GM06990 (cell line): Measurements from ENCODE around the gene ABHD10.

Experiments used
- DNase-seq: peaks from one replicate; pipeline ENCODE4 v3.0.0-alpha.2; 2011; ENCODE audit not compliant: insufficient read length; ENCODE audit errors: extremely low read depth
- H3K27me3 ChIP-seq: replicated peaks from 2 replicates; pipeline ENCODE4 v1.6.0; 2011; ENCODE audit warnings: low read length; ENCODE audit not compliant: control insufficient read depth, insufficient read depth
- H3K36me3 ChIP-seq: 2 replicates; pipeline ENCODE4 v1.5.1; 2011; ENCODE audit warnings: low read length; ENCODE audit not compliant: control insufficient read depth, insufficient read depth
- H3K4me3 ChIP-seq: replicated peaks from 2 replicates; pipeline ENCODE4 v1.5.1; 2011; ENCODE audit warnings: low read depth, mild to moderate bottlenecking, control low read depth, low read length
- CTCF ChIP-seq: IDR thresholded peaks from 2 replicates; pipeline ENCODE4 v1.5.1; 2011; ENCODE audit warnings: low read length, control low read depth, mild to moderate bottlenecking, inconsistent platforms; ENCODE audit not compliant: insufficient read depth, poor library complexity, severe bottlenecking

ABHD10 gene

GRCh38 chr3:112012205-112012992, 33.6 kb downstream of the ABHD10 start:
- Histone ChIP-seq H3K27me3 (no peaks in the 10 kb centered on the region), H3K4me3 (no peak overlapping the region), H3K36me3 (no peaks in the 10 kb centered on the region)
- no peak for TF ChIP-seq CTCF
- no peak for DNase-seq

- no peak overlapping the region for H3K4me3 ChIP-seq
- H3K27me3 ChIP-seq: no peaks in the 10 kb centered on the region
- DNase-seq: peak; percentile 17
- TF ChIP-seq CTCF: peak; percentile 81
- H3K36me3 ChIP-seq: no peaks in the 10 kb centered on the region
Observed at GRCh38 chr3:112013058-112013783, 34.4 kb downstream of the ABHD10 start.

DNA sequence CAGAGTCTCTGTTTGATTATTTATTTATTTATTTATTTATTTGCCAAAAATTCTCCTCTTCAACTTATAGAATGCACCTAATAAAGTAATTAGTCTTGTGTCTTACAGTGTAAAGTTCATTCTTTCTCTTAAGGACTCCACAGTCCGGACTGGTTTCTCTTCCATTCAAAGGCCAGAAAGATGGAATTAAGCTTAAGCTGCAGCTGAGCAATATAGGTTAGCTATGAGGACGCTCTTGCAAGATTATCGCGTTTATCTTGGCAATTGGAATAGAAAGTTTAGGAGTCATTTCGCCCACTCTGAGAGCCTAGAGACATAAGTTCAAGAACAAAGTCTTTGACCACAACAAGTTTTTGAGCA, 34.9 kb downstream of the ABHD10 start:
- H3K36me3 ChIP-seq: no peaks in the 10 kb centered on the region
- DNase-seq: no peak
- no peak for TF ChIP-seq CTCF
- no peaks in the 10 kb centered on the region for H3K27me3 ChIP-seq
- no peak overlapping the region for H3K4me3 ChIP-seq

- no peak for TF ChIP-seq CTCF
- DNase-seq: no peak
- Histone ChIP-seq H3K27me3 (no peaks in the 10 kb centered on the region), H3K4me3 (no peak overlapping the region), H3K36me3 (no peaks in the 10 kb centered on the region)
Observed at GRCh38 chr3:112017091-112017490, 38.3 kb downstream of the ABHD10 start.

DNA sequence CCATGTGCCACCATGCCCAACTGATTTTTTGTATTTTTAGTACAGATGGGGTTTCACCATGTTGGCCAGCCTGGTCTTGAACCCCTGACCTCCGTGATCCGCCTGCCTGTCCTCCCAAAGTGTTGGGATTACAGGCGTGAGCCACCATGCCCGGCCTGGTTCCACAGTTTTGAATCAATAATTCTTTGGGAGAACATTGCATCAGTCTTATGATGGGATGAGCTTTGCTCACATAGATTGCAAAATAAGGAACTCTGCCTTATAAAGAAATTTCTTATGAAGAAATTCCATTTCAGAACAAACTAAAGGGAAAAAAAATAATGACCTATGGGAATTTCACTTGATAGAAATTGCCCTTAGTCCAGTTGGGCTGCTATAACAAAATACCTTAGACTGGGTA, 39.9 kb downstream of the ABHD10 start:
- no peak for DNase-seq
- Histone ChIP-seq H3K4me3 (no peak overlapping the region), H3K27me3 (no peaks in the 10 kb centered on the region), H3K36me3 (no peaks in the 10 kb centered on the region)
- TF ChIP-seq CTCF: no peak
